ENCODE data around the gene RPRD2. TPM values are rescaled to one million over a fixed set of nuclear protein-coding genes. Genes with fewer than 3 reads are reported as not detected.

Gene RPRD2
- total and polyA plus RNA-seq, 2 of the 4 experiments (the other 2 are of a cell fraction): 3.9 to 11.6 TPM

DNA sequence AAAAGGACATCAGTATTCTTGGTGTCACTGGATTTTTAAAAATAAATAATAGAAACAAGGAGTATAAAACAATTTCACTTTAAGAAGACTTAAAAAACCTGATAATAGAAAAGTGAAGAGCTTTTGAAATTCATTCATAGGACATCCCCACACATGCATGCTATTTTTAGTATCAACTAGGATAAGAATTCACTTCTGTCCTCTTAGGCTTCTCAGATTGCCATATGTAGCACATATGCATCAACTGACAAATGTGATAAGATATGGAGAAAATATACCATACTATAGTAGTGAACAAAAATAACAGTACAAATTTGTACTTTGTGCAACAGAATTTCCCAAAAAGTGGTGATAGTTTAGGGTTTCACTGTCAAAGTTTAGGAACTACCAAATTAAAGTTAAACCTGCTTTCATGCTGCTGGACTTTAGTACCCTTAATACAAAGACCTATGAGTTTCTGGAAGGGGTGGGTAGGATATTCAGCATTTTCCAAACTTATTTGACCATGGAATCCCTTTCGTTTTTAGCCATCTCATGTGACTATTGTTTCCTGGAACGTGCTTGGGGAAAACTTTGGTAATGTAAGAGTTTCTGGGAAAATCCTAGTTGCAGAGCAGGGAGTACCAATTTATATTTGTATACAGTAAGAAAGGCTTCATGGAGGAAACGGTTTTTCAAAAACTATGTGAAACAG, 19.8 kb downstream of the RPRD2 start:
- DNase-seq: no peak
- no peak for ATAC-seq (ENCODE audit: low read depth)
- dilution Hi-C loops (cut with HindIII; ENCODE audit: low sequenced_read_pairs, unreplicated experiment): no loop called here
- Histone ChIP-seq H2AK5ac (ENCODE audit: low read depth, low read length) (no peak overlapping the region), H2AFZ (replicated peaks; ENCODE audit: low read length, poor library complexity) (no peak overlapping the region), H3K36me3 (ENCODE audit: control insufficient read depth, insufficient read depth, low read length) (peaks cover 3% of the 10 kb centered on the region), H3K27ac (ENCODE audit: insufficient read depth, low read length) (no peak overlapping the region), H2AK9ac (replicated peaks; ENCODE audit: low read depth, low read length, poor library complexity) (no peak overlapping the region), H3K18ac (ENCODE audit: low read depth, low read length) (no peak overlapping the region), H4K20me1 (ENCODE audit: insufficient read depth, low read length) (peaks cover 34% of the 10 kb centered on the region), H3K27me3 (ENCODE audit: control insufficient read depth, insufficient read depth, low read length) (no peaks in the 10 kb centered on the region), H3K79me1 (ENCODE audit: low read depth in 1 of 2, low read length in 2 of 2) (peaks cover 15 to 73% of the 10 kb centered on the region in 2 experiments), H4K91ac (ENCODE audit: insufficient read depth, low read depth, low read length) (no peak overlapping the region), H2BK120ac (ENCODE audit: low read depth, low read length) (no peak overlapping the region), H3K4ac (ENCODE audit: low read depth, low read length) (no peak overlapping the region), H4K8ac (ENCODE audit: low read depth in 2 of 2, low read length in 2 of 2) (no peak overlapping the region), H3K4me2 (ENCODE audit: low read depth, low read length) (no peak overlapping the region), H3K4me1 (ENCODE audit: control insufficient read depth, insufficient read depth, low read length) (no peaks in the 10 kb centered on the region), H2BK15ac (ENCODE audit: low read depth, low read length) (no peak overlapping the region), H4K5ac (ENCODE audit: low read depth, low read length) (no peak overlapping the region), H2BK5ac (ENCODE audit: low read depth, low read length, poor library complexity, severe bottlenecking) (no peak overlapping the region), H3K23ac (ENCODE audit: low read depth, low read length) (no peak overlapping the region), H3K9ac (ENCODE audit: low read depth, low read length) (no peak overlapping the region), H3K14ac (replicated peaks; ENCODE audit: low read depth, low read length) (no peak overlapping the region), H2BK20ac (ENCODE audit: low read depth, low read length) (no peak overlapping the region), H3K4me3 (ENCODE audit: insufficient read depth, low read depth, low read length) (no peak overlapping the region), H3K9me3 (ENCODE audit: control insufficient read depth, insufficient read depth, low read length) (no peaks in the 10 kb centered on the region), H3K9me1 (ENCODE audit: insufficient read depth, low read length) (peaks cover 3% of the 10 kb centered on the region; the same call in 1 of the 2 replicates), H3K56ac (ENCODE audit: extremely low read depth, insufficient read depth, low read length) (no peak overlapping the region)
- BruUV-seq (replicated peaks): no TSS peak
- TF ChIP-seq, protein P1, sequence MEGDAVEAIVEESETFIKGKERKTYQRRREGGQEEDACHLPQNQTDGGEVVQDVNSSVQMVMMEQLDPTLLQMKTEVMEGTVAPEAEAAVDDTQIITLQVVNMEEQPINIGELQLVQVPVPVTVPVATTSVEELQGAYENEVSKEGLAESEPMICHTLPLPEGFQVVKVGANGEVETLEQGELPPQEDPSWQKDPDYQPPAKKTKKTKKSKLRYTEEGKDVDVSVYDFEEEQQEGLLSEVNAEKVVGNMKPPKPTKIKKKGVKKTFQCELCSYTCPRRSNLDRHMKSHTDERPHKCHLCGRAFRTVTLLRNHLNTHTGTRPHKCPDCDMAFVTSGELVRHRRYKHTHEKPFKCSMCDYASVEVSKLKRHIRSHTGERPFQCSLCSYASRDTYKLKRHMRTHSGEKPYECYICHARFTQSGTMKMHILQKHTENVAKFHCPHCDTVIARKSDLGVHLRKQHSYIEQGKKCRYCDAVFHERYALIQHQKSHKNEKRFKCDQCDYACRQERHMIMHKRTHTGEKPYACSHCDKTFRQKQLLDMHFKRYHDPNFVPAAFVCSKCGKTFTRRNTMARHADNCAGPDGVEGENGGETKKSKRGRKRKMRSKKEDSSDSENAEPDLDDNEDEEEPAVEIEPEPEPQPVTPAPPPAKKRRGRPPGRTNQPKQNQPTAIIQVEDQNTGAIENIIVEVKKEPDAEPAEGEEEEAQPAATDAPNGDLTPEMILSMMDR (conservative IDR thresholded peaks at IDR 0.05; ENCODE audit: low read depth, low read length): no peak
- TF ChIP-seq FOS (IDR thresholded peaks at IDR 0.05; ENCODE audit: low read depth, low read length) (no peak), MXI1 (IDR thresholded peaks at IDR 0.05; ENCODE audit: borderline replicate concordance, low read depth, low read length) (no peak), CEBPB (IDR thresholded peaks at IDR 0.05; ENCODE audit: low read depth, low read length) (no peak), CHD1 (IDR thresholded peaks at IDR 0.05; ENCODE audit: low read depth, low read length) (no peak), SMC3 (IDR thresholded peaks at IDR 0.05; ENCODE audit: low read depth, low read length) (no peak), RCOR1 (IDR thresholded peaks at IDR 0.05; ENCODE audit: insufficient replicate concordance, low read length) (no peak), BHLHE40 (IDR thresholded peaks at IDR 0.05; ENCODE audit: low read depth, low read length) (no peak), RAD21 (IDR thresholded peaks at IDR 0.05; ENCODE audit: low read length) (no peak), MAFK (IDR thresholded peaks at IDR 0.05; ENCODE audit: low read depth, low read length) (no peak), NFE2L2 (IDR thresholded peaks at IDR 0.05; ENCODE audit: low read depth, low read length) (no peak), POLR2A (IDR thresholded peaks at IDR 0.05; ENCODE audit: low read depth, low read length) (no peak), RFX5 (IDR thresholded peaks at IDR 0.05; ENCODE audit: low read depth, low read length) (no peak), MAZ (IDR thresholded peaks at IDR 0.05; ENCODE audit: borderline replicate concordance, low read depth, low read length) (no peak)
- TF ChIP-seq, protein P2, sequence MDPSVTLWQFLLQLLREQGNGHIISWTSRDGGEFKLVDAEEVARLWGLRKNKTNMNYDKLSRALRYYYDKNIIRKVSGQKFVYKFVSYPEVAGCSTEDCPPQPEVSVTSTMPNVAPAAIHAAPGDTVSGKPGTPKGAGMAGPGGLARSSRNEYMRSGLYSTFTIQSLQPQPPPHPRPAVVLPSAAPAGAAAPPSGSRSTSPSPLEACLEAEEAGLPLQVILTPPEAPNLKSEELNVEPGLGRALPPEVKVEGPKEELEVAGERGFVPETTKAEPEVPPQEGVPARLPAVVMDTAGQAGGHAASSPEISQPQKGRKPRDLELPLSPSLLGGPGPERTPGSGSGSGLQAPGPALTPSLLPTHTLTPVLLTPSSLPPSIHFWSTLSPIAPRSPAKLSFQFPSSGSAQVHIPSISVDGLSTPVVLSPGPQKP (IDR thresholded peaks at IDR 0.05; ENCODE audit: borderline replicate concordance, low read depth, low read length): no peak
- TF ChIP-seq, protein P3, sequence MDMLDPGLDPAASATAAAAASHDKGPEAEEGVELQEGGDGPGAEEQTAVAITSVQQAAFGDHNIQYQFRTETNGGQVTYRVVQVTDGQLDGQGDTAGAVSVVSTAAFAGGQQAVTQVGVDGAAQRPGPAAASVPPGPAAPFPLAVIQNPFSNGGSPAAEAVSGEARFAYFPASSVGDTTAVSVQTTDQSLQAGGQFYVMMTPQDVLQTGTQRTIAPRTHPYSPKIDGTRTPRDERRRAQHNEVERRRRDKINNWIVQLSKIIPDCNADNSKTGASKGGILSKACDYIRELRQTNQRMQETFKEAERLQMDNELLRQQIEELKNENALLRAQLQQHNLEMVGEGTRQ (IDR thresholded peaks at IDR 0.05; ENCODE audit: low read depth, low read length): no peak
- ChIA-PET CTCF (no interaction called here), POLR2A (ENCODE audit: unreplicated experiment) (interaction anchor here (0.7 kb wide), 1 partner anchor 199 kb away, joined by 4 read pairs; no protein-coding TSS in a partner anchor)
- WGBS, 2 experiments (ENCODE audit: extremely low coverage in 2 of 2, insufficient read length in 1 of 2): no CpG with 5 or more reads among the region's 3 CpGs
- intact Hi-C loops (cut with micrococcal nuclease): no loop called here
- in situ Hi-C loops (cut with MboI; ENCODE audit: low sequenced_read_pairs): no loop called here

Data from IMR-90 (cell line).